Astrocyte (in vitro differentiated cells and primary cell): ENCODE results near the gene ARF1. TPM values are rescaled to one million over a fixed set of nuclear protein-coding genes. Genes with fewer than 3 reads are reported as not detected.

Source experiments
- DNase-seq: peaks from one replicate; pipeline ENCODE4 v3.0.0-alpha.2; 2010; ENCODE audit warnings: low read depth
- FAIRE-seq: peaks from 2 replicates; lab custom pipeline; 2011; peaks lifted over from hg19 to GRCh38; lab: Jason Lieb, UNC
- H2AFZ ChIP-seq: 2 replicates; pipeline ENCODE4 v1.6.0; 2012; ENCODE audit warnings: low read depth, low read length, inconsistent platforms
- H3K27ac ChIP-seq: 2 replicates; pipeline ENCODE4 v1.5.1; 2011; ENCODE audit warnings: low read depth, low read length, inconsistent platforms
- H3K27me3 ChIP-seq: 2 replicates; pipeline ENCODE4 v1.6.0; 2011; ENCODE audit warnings: low read length, inconsistent platforms; ENCODE audit not compliant: insufficient read depth
- H3K36me3 ChIP-seq: 2 replicates; pipeline ENCODE4 v1.5.1; 2011; ENCODE audit warnings: low read length, inconsistent platforms; ENCODE audit not compliant: insufficient read depth
- H3K4me1 ChIP-seq: 2 replicates; pipeline ENCODE4 v1.5.1; 2011; ENCODE audit warnings: low read length, inconsistent platforms; ENCODE audit not compliant: insufficient read depth
- H3K4me2 ChIP-seq: 2 replicates; pipeline ENCODE4 v1.6.0; 2012; ENCODE audit warnings: low read length, inconsistent platforms
- H3K4me3 ChIP-seq: 2 replicates; pipeline ENCODE4 v1.5.1; 2011; ENCODE audit warnings: low read depth, mild to moderate bottlenecking, low read length, inconsistent platforms; ENCODE audit not compliant: insufficient read depth
- H3K79me2 ChIP-seq: 2 replicates; pipeline ENCODE4 v1.6.0; 2012; ENCODE audit warnings: mild to moderate bottlenecking, low read length, inconsistent platforms; ENCODE audit not compliant: insufficient read depth
- H3K9ac ChIP-seq: 2 replicates; pipeline ENCODE4 v1.6.0; 2012; ENCODE audit warnings: mild to moderate bottlenecking, low read length, inconsistent platforms
- H3K9me3 ChIP-seq: 2 replicates; pipeline ENCODE4 v1.5.1; 2012; ENCODE audit warnings: low read depth, mild to moderate bottlenecking, low read length, inconsistent platforms; ENCODE audit not compliant: insufficient read depth
- H4K20me1 ChIP-seq: 2 replicates; pipeline ENCODE4 v1.6.0; 2012; ENCODE audit warnings: low read length, inconsistent platforms; ENCODE audit not compliant: insufficient read depth
- H3K27ac Mint-ChIP-seq: one replicate; pipeline ENCODE4 v1.8.0; 2021; ENCODE audit warnings: mild to moderate bottlenecking, mixed read lengths; ENCODE audit not compliant: unreplicated experiment
- H3K27me3 Mint-ChIP-seq: one replicate; pipeline ENCODE4 v1.8.0; 2021; ENCODE audit warnings: low read depth, mixed read lengths; ENCODE audit not compliant: unreplicated experiment
- H3K36me3 Mint-ChIP-seq: one replicate; pipeline ENCODE4 v1.8.0; 2021; ENCODE audit warnings: low read depth, mixed read lengths; ENCODE audit not compliant: unreplicated experiment
- H3K4me1 Mint-ChIP-seq: one replicate; pipeline ENCODE4 v1.8.0; 2021; ENCODE audit warnings: low read depth, mixed read lengths; ENCODE audit not compliant: unreplicated experiment
- H3K4me3 Mint-ChIP-seq: one replicate; pipeline ENCODE4 v1.8.0; 2021; ENCODE audit warnings: mild to moderate bottlenecking, moderate library complexity, mixed read lengths; ENCODE audit not compliant: unreplicated experiment
- H3K9me3 Mint-ChIP-seq: one replicate; pipeline ENCODE4 v1.8.0; 2021; ENCODE audit warnings: mild to moderate bottlenecking, mixed read lengths; ENCODE audit not compliant: unreplicated experiment
- EZH2 ChIP-seq: IDR thresholded peaks from 2 replicates; pipeline ENCODE4 v1.6.1; 2012; ENCODE audit warnings: mild to moderate bottlenecking, low read length, inconsistent platforms; ENCODE audit not compliant: insufficient read depth
- total RNA-seq: library from RNA; stranded (reverse); gene quantifications from 2 replicates; pipeline ENCODE4 v1.2.1, GENCODE V29; 2021
- TF ChIP-seq, protein P1 (sequence below): IDR thresholded peaks from 2 replicates; pipeline ENCODE4 v1.5.1; 2011; ENCODE audit warnings: low read depth, mild to moderate bottlenecking, inconsistent platforms, low read length, moderate library complexity; ENCODE audit not compliant: insufficient read depth

ARF1 gene
- total RNA-seq, 1 donor from 2014 or later, result 431 TPM

DNA sequence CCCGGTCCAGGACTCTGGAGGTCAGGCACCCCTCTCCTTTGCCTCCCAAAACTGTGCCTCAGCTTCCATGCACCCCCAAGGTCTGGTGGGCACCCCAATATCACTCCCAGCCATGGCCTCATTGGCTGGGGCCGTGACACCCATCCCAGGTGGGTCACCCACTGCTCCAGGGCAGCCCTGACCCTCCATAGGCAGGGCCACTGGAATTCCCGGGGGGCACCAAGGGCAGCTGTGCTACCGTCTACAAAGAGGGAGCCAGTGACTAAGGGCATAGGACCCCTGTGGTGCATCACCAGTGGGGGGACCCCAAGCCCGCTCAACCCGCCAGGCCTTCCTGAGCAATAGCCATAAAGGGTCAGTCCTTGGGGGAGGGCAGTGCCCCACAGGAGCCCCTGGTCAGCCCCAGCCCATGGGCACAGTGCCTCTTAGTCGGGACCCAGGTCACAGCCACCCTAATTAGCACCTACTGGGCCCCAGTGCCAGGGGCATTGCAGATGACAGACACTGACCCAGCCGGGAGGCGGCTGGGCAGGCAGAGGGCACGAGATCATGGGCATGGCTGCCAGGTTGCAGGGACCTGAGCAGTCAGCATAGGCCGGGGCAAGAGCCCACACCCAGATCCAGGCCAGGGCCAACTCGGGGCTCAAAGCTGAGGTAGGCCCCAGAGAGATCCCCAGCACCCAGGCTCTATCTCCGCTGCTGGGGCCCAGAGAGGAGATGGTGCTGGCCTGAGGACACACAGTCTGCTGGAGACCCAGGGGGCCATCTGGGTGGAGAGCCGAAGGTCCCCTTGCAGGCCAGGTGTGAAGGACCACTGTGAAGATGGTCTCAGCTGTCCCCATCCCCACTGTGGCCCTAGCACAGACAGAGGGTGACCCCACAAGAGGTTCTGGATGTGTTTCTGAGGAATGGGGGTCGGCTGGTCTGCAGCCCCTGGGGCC lies 19.0 kb upstream of the ARF1 start:
- no peaks in the 10 kb centered on the region for H3K79me2 ChIP-seq
- Mint-ChIP-seq H3K4me1 (no peaks in the 10 kb centered on the region), H3K9me3 (peaks cover under 1% of the 10 kb centered on the region), H3K4me3 (no peak overlapping the region), H3K27ac (no peak overlapping the region), H3K27me3 (peaks cover 43% of the 10 kb centered on the region), H3K36me3 (no peaks in the 10 kb centered on the region)
- FAIRE-seq (no peak), DNase-seq (no peak)
- no peak overlapping the region for H3K4me3 ChIP-seq
- H3K9ac ChIP-seq, result no peak overlapping the region
- H3K9me3 ChIP-seq, result no peaks in the 10 kb centered on the region
- peaks cover 22% of the 10 kb centered on the region for H3K27me3 ChIP-seq
- peaks cover 3% of the 10 kb centered on the region for H3K4me1 ChIP-seq
- no peak overlapping the region for H2AFZ ChIP-seq
- H3K27ac ChIP-seq, result no peak overlapping the region
- H3K4me2 ChIP-seq, result no peak overlapping the region
- no peaks in the 10 kb centered on the region for H3K36me3 ChIP-seq
- TF ChIP-seq, protein P1, sequence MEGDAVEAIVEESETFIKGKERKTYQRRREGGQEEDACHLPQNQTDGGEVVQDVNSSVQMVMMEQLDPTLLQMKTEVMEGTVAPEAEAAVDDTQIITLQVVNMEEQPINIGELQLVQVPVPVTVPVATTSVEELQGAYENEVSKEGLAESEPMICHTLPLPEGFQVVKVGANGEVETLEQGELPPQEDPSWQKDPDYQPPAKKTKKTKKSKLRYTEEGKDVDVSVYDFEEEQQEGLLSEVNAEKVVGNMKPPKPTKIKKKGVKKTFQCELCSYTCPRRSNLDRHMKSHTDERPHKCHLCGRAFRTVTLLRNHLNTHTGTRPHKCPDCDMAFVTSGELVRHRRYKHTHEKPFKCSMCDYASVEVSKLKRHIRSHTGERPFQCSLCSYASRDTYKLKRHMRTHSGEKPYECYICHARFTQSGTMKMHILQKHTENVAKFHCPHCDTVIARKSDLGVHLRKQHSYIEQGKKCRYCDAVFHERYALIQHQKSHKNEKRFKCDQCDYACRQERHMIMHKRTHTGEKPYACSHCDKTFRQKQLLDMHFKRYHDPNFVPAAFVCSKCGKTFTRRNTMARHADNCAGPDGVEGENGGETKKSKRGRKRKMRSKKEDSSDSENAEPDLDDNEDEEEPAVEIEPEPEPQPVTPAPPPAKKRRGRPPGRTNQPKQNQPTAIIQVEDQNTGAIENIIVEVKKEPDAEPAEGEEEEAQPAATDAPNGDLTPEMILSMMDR, result no peak
- no peak for TF ChIP-seq EZH2
- no peaks in the 10 kb centered on the region for H4K20me1 ChIP-seq

DNA sequence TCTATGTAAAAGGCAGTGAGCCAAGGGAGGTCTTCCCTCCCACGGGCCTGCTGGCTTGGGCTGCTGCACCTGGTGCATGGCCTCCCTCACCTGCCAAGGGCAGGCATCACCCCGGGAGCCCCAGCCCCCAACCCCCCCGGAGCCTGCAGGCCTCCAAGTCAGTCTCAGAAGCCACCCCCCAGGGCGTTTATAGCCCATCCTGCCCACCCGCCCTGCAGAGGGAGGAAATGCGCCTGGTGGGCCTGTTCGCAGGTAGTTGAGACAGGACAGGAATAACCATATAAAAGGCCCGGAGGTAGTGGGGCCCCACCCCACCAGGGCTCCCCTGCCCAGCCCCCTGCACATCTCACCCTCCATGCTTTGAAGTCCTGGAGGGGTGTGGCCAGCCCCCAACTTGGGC lies 18.2 kb upstream of the ARF1 start:
- H2AFZ ChIP-seq, result no peak overlapping the region
- H3K4me2 ChIP-seq, result no peak overlapping the region
- H3K79me2 ChIP-seq, result no peaks in the 10 kb centered on the region
- no peak for TF ChIP-seq EZH2
- TF ChIP-seq, protein P1, result no peak
- H3K9me3 Mint-ChIP-seq, result no peaks in the 10 kb centered on the region
- no peaks in the 10 kb centered on the region for H3K36me3 Mint-ChIP-seq
- H3K36me3 ChIP-seq, result no peaks in the 10 kb centered on the region
- no peaks in the 10 kb centered on the region for H3K4me1 Mint-ChIP-seq
- DNase-seq (no peak), FAIRE-seq (no peak)
- no peaks in the 10 kb centered on the region for H4K20me1 ChIP-seq
- peaks cover 39% of the 10 kb centered on the region for H3K27me3 Mint-ChIP-seq
- peaks cover 15% of the 10 kb centered on the region for H3K27me3 ChIP-seq
- H3K9ac ChIP-seq, result no peak overlapping the region
- H3K27ac ChIP-seq, result no peak overlapping the region
- no peaks in the 10 kb centered on the region for H3K9me3 ChIP-seq
- no peak overlapping the region for H3K4me3 ChIP-seq
- H3K4me3 Mint-ChIP-seq, result no peak overlapping the region
- H3K27ac Mint-ChIP-seq, result no peak overlapping the region
- peaks cover 3% of the 10 kb centered on the region for H3K4me1 ChIP-seq
